Measurements from ENCODE around the gene SFT2D1.
"Not testable (repeated sequence)": the region's sequence is repeated elsewhere in the genome, so short reads cannot be mapped to it uniquely, and the experiment has no call there.

Gene SFT2D1

GRCh38 chr6:166348305-166348949 is 6.1 kb upstream of the SFT2D1 start:
- TF ChIP-seq, protein P1, sequence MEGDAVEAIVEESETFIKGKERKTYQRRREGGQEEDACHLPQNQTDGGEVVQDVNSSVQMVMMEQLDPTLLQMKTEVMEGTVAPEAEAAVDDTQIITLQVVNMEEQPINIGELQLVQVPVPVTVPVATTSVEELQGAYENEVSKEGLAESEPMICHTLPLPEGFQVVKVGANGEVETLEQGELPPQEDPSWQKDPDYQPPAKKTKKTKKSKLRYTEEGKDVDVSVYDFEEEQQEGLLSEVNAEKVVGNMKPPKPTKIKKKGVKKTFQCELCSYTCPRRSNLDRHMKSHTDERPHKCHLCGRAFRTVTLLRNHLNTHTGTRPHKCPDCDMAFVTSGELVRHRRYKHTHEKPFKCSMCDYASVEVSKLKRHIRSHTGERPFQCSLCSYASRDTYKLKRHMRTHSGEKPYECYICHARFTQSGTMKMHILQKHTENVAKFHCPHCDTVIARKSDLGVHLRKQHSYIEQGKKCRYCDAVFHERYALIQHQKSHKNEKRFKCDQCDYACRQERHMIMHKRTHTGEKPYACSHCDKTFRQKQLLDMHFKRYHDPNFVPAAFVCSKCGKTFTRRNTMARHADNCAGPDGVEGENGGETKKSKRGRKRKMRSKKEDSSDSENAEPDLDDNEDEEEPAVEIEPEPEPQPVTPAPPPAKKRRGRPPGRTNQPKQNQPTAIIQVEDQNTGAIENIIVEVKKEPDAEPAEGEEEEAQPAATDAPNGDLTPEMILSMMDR (IDR thresholded peaks at IDR 0.05; ENCODE audit: insufficient read depth, low read length, poor library complexity, severe bottlenecking): no peak
- no peak overlapping the region for H3K4me3 ChIP-seq (replicated peaks; ENCODE audit: low read depth, low read length)
- H3K27me3 ChIP-seq (replicated peaks; ENCODE audit: control insufficient read depth, insufficient read depth, low read length): no peaks in the 10 kb centered on the region
- no peak for DNase-seq (ENCODE audit: extremely low read depth, insufficient read length)
- H3K36me3 ChIP-seq (ENCODE audit: control insufficient read depth, insufficient read depth, low read length): no peaks in the 10 kb centered on the region

- H3K27me3 ChIP-seq (replicated peaks; ENCODE audit: control insufficient read depth, insufficient read depth, low read length): no peaks in the 10 kb centered on the region
- TF ChIP-seq, protein P1 (IDR thresholded peaks at IDR 0.05; ENCODE audit: insufficient read depth, low read length, poor library complexity, severe bottlenecking): no peak
- DNase-seq (ENCODE audit: extremely low read depth, insufficient read length): no peak
- H3K4me3 ChIP-seq (replicated peaks; ENCODE audit: low read depth, low read length): no peak overlapping the region
- no peaks in the 10 kb centered on the region for H3K36me3 ChIP-seq (ENCODE audit: control insufficient read depth, insufficient read depth, low read length)
These were observed 4.6 kb upstream of the SFT2D1 start for GRCh38 chr6:166346965-166347364.

DNA sequence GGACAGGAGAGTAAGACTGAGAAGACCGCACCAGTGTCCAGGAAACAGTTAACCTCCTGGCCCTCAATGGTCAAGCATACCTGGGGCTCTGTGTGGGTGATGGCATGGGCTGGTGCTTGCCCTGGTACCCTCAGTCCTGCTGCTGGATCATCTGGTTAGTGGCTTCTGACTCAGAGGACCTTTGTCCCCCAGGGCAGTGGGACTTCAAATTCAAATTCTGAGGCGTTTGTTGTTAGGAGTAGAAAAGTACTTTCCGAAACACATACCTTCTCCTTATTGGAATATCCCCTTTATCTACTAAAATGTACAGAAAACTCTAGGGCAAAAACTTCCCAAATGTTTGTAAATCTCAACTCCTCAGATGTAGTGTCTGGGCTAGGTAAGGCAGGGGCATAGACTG is 4.1 kb upstream of the SFT2D1 start:
- TF ChIP-seq, protein P1 (IDR thresholded peaks at IDR 0.05; ENCODE audit: insufficient read depth, low read length, poor library complexity, severe bottlenecking): no peak
- H3K27me3 ChIP-seq (replicated peaks; ENCODE audit: control insufficient read depth, insufficient read depth, low read length): no peaks in the 10 kb centered on the region

GRCh38 chr6:166345672-166346071 is 3.3 kb upstream of the SFT2D1 start:
- H3K27me3 ChIP-seq (replicated peaks; ENCODE audit: control insufficient read depth, insufficient read depth, low read length); H3K36me3 ChIP-seq (ENCODE audit: control insufficient read depth, insufficient read depth, low read length); DNase-seq (ENCODE audit: extremely low read depth, insufficient read length); H3K4me3 ChIP-seq (replicated peaks; ENCODE audit: low read depth, low read length): not testable (repeated sequence)

More for the DNA sequence above, 4.1 kb upstream of the SFT2D1 start:
- Histone ChIP-seq H3K36me3 (ENCODE audit: control insufficient read depth, insufficient read depth, low read length) (no peaks in the 10 kb centered on the region), H3K4me3 (replicated peaks; ENCODE audit: low read depth, low read length) (no peak overlapping the region)
- no peak for DNase-seq (ENCODE audit: extremely low read depth, insufficient read length)

DNA sequence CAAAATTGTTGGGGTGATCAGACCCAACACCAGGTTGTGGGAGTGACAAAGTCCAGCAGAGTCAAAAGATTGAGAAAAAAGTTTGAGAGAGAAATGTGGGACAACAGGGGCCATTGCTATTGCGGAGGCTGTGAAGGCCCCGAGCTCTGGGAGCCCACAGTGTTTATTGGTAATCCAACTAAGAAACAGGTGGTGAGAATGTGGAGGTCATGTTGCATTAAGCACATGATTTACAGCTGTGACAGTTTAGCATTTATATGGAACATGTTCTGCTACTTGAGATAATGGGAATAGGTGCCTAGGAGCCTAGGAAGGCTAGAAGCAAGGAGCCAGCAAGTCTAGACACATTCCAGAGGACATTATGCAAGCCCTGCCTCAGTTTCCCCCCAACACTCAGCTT is 2.6 kb upstream of the SFT2D1 start:
- DNase-seq (ENCODE audit: extremely low read depth, insufficient read length); H3K27me3 ChIP-seq (replicated peaks; ENCODE audit: control insufficient read depth, insufficient read depth, low read length); H3K4me3 ChIP-seq (replicated peaks; ENCODE audit: low read depth, low read length): not testable (repeated sequence)

DNA sequence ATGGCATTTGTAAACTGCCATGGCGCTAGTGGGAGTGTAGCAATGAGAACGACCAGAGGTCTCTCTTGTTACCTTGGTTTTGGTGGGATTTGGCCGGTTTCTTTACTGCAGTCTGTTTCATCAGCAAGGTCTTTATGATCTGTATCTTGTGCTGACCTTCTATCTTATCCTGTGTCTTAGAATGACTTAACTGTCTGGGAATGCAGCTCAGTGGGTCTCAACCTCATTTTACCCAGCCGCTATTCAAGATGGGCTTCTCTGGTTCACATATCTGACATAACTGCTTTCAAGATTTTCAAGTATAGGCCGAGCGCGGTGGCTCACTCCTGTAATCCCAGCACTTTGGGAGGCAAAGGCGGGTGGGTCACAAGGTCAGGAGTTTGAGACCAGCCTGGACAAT is 1.9 kb upstream of the SFT2D1 start:
- Histone ChIP-seq H3K36me3 (ENCODE audit: control insufficient read depth, insufficient read depth, low read length) (peaks cover 3% of the 10 kb centered on the region; the same call in 1 of the 2 replicates), H3K27me3 (replicated peaks; ENCODE audit: control insufficient read depth, insufficient read depth, low read length) (no peaks in the 10 kb centered on the region), H3K4me3 (replicated peaks; ENCODE audit: low read depth, low read length) (no peak overlapping the region)
- TF ChIP-seq, protein P1 (IDR thresholded peaks at IDR 0.05; ENCODE audit: insufficient read depth, low read length, poor library complexity, severe bottlenecking): no peak
- DNase-seq (ENCODE audit: extremely low read depth, insufficient read length): no peak

More for the DNA sequence above, 2.6 kb upstream of the SFT2D1 start:
- not testable (repeated sequence) for H3K36me3 ChIP-seq (ENCODE audit: control insufficient read depth, insufficient read depth, low read length)

GRCh38 chr6:166343150-166343487 is 774 bp upstream of the SFT2D1 start:
- DNase-seq (ENCODE audit: extremely low read depth, insufficient read length): no peak
- H3K27me3 ChIP-seq (replicated peaks; ENCODE audit: control insufficient read depth, insufficient read depth, low read length): no peaks in the 10 kb centered on the region
- H3K36me3 ChIP-seq (ENCODE audit: control insufficient read depth, insufficient read depth, low read length): peaks cover 5% of the 10 kb centered on the region; the same call in 1 of the 2 replicates
- H3K4me3 ChIP-seq (replicated peaks; ENCODE audit: low read depth, low read length): peak overlapping the region; percentile 95
- TF ChIP-seq, protein P1 (IDR thresholded peaks at IDR 0.05; ENCODE audit: insufficient read depth, low read length, poor library complexity, severe bottlenecking): no peak
